HUDEP-2 (cell line): ENCODE measurements around the gene SIGLEC5.
A peak's percentile ranks its signal among the peaks of the same experiment; 100 is the strongest.

Source experiments
- DNase-seq, 76 experiments: peaks; one replicate each; lab custom pipeline; 2025; ENCODE audit not compliant: unreplicated experiment in 76 of 76; lab: John Stamatoyannopoulos, UW

SIGLEC5 gene

DNA sequence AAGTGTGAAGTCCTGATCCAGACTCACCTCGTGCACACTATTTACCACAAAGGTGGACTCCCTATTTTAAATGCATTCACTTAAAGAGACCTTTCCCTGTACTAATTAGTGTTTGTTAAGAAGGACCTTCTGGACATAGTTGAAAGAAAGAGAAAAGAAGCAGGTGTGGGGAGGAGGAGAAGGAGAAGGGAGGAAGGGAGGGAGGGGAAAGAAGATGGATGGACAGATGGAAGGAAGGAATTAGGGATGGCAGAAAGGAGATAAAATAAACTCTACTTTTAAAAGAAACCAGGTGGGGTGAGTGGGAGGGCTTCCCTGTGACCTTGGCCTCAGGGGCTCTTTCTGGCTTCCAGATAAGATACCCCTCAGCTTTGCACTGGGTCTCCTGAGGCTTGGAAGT is 37.7 kb downstream of the SIGLEC5 start:
- DNase-seq = no peak

DNA sequence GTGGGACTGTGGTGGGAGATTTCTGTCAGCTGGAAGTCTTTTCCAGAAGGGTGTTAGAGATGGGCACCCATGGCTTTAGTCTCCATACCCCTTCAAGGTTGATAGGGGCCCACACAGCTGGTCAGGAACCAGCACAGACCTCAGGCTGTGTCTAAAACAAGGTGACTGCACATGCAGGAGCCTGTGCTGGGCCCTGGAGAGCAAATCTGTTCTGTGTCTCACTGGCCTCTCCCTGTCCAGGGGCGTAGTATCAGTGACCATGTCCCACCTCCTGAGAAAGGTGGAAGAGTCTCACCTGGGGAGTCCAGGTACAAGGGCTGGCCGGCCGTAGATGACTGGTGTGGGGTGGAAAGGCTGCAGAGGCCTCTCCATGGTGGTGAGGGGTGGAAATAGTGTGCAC is 39.8 kb downstream of the SIGLEC5 start:
- no peak for DNase-seq

DNA sequence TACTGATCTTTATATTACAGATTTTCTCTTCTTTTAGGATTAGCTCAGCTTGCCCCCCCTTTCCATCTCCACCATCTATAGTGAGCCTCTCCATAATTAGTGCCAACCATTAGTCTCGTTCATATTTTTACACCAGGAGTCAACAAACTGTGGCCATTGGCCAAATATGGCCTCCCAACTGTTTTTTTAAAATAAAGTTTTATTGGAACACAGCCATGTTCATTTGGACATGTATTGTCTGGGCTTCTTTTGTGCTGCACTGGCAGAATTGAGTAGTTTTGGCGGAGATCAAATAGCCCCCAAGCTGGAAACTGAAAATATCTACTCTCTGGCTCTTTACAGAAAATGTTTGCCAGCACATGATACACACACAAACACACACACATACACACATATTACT is 40.7 kb downstream of the SIGLEC5 start:
- DNase-seq = no peak

- DNase-seq = no peak
Observed at GRCh38 chr19:51587264-51588191, 42.7 kb downstream of the SIGLEC5 start.

- no peak for DNase-seq
Observed at GRCh38 chr19:51586799-51587198, 43.4 kb downstream of the SIGLEC5 start.

DNA sequence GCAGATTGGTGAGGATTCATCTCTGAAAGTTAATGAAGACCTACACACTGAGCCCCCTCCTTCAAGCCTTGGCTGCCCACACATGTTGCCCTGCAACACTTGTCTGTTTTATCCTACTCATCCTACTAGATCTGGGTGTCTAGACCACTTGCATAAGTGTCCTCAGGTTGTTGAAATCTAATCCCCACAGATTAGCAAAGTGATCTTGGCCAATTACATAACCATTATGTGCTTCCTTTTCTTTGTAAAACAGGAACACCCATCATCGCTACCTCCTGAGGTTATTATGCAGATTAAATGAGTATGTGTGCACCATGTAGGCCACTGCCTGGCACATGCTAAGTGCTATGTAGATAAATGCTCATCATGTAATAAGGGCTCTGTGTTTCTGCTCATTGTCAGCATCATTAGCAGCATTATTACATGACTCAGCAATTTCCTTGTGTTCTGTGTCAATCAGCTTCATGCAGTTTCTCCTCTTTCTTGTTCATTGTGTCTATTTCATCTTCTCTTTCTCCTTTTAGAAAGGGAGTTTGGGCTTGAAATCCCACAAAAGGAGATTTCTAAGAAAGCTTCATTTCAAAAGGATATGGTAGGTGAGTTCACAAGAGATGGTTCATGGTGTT is 44.0 kb downstream of the SIGLEC5 start:
- DNase-seq = no peak

- no peak for DNase-seq
Observed at GRCh38 chr19:51576850-51577249, 53.4 kb downstream of the SIGLEC5 start.

GRCh38 chr19:51573331-51573730 is 56.9 kb downstream of the SIGLEC5 start:
- DNase-seq = peak in 38 of 76 experiments; percentile 22 to 85 (median 49)

DNA sequence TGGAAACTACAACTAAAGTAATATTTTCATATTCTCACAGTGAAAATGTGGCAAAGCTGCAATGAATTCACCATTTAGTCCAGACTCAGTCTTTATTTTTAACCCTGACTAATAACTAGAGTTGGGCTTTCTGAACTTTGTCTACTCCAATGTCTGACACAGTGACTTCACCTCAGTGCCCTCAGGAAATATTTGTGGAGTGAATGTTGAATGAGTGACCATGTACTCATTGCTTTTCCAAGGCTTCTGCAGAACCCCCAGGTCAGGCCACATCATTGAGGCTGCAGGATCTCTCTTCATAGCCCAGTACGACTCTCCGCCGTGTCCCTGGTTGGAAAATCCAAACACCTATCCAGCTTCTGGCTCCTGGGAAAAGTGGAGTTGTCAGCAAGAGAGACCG is 57.3 kb downstream of the SIGLEC5 start:
- no peak for DNase-seq

GRCh38 chr19:51572410-51572809 is 57.8 kb downstream of the SIGLEC5 start:
- DNase-seq = peak in 72 of 76 experiments; percentile 35 to 91 (median 78)

DNA sequence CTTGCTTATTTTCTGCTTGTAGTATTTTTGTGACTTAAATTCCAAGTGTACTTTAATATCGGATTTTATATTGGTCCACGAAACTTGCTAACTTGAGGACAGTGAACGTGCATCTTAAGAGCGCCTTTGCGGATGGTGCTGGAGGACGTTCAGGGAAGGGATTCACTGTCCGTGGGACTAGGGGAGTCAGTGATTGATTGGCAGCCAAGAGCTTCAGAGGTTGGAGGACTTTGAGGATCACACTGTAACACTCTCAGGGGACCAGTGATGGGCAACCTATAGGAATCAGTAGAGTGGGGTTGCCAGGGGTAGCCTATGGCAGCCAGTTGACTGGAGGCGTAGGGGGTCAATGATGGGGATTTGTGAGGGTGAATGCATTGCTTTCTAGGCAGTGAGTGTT is 58.6 kb downstream of the SIGLEC5 start:
- DNase-seq = peak in 13 of 76 experiments; percentile 18 to 52 (median 32)

DNA sequence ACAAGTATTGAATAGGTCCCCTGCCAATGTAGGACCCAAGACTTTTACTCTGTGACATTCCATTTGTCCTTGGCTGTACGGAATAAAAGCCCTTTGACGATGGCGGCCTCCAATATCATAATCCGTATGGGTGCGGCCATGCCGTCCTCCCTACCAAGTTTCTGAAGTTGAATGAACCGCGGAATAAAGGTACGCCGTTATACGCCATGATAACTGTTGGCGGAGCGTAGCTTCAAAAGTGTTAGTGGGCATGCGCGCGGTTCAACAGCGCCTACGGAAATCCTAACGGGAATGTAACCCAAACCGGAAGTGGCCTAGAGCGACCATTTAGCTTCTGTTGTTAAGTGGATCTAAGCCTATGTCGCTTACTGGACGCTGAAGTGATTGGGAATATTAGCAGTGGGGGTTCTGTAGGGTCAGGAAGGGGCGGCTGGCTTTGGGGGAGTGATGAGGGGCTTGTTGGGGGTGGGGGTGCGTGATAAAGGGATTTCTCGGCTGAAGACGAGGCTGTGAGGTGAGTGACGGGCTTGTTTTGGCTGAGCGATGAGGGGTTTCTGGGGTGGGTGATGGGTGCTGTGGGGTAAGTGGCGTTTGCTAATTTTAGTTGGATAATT is 59.1 kb downstream of the SIGLEC5 start, which contains the start of gene ZNF175:
ZNF175 (plus strand) TSS at position 322 of the 614 bp plus-strand sequence. CDS start 2,047 bp downstream, outside the sequence.
- DNase-seq = peak in 75 of 76 experiments; percentile 72 to 99 (median 96)

DNA sequence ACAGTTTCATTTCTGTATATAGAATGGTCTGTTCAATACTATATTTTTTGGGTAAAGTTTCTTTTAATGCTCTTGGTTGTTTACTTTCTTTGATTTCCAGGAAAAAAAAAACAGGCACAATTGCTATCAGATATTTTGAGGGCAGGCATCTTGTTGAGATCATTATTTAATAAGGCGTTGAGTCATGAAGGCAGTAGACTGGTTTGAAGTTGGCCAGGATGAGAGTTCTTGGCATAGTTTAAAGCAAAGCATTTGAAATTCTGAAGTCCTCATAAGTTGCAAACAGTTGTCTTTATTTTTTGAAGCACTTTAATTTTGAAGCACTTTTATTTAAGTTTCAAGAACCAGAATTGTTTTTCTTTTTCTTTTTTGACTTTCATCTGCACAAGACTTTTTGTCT is 61.7 kb downstream of the SIGLEC5 start:
- peak in 5 of 76 experiments; percentile 16 to 44 (median 26) for DNase-seq

GRCh38 chr19:51567583-51567982 is 62.6 kb downstream of the SIGLEC5 start:
- no peak for DNase-seq

GRCh38 chr19:51566489-51567100 is 63.6 kb downstream of the SIGLEC5 start:
- peak in 50 of 76 experiments; percentile 14 to 81 (median 41) for DNase-seq

DNA sequence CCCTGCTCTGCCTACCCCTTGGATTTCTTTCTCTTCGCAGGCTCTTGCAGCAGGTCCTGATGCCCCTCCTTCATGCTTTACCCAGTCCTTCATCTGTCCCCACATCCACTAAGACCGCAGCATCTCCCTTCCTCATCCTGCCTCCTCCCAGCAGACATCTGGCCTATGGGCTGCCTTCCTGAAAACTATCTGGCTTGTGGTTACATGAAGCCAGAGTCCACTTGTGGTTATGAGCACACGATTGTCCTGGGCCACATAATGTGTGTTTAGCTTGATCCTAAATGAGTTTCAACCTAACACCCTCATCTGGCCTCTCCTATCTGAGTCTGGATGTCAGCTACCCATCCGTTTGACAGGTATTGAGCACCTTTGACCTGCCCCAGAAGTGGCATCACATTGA is 64.6 kb downstream of the SIGLEC5 start:
- no peak for DNase-seq

- DNase-seq = peak in 1 of 76 experiments; percentile 13
Observed at GRCh38 chr19:51564791-51565190, 65.4 kb downstream of the SIGLEC5 start.
